Daoy (cell line): Measurements from ENCODE around the gene ZFPM1. TPM values are rescaled to one million over a fixed set of nuclear protein-coding genes. Genes with fewer than 3 reads are reported as not detected.

Experiments used
- DNase-seq: peaks from one replicate; pipeline ENCODE4 v3.0.0-alpha.2; 2015; ENCODE audit warnings: low read depth
- total RNA-seq: library from RNA; depleted of rRNA; stranded (reverse); fragments of >200 nt; shearing (Covaris generic); gene quantifications from 2 replicates; pipeline ENCODE4 v1.2.3, GENCODE V29; 2014

ZFPM1 gene
- total RNA-seq, 1 experiment from 2014 or later, result 0.40 TPM

GRCh38 chr16:88497561-88498462, 44.7 kb downstream of the ZFPM1 start:
- DNase-seq, result no peak

GRCh38 chr16:88498576-88499208, 45.6 kb downstream of the ZFPM1 start:
- no peak for DNase-seq

- no peak for DNase-seq
Measured at GRCh38 chr16:88499292-88499691, 46.2 kb downstream of the ZFPM1 start.

- DNase-seq, result no peak
Measured at GRCh38 chr16:88499836-88500251, 46.8 kb downstream of the ZFPM1 start.

- DNase-seq, result no peak
Measured at GRCh38 chr16:88500255-88500661, 47.2 kb downstream of the ZFPM1 start.

GRCh38 chr16:88502371-88502770, 49.3 kb downstream of the ZFPM1 start:
- no peak for DNase-seq

- DNase-seq, result no peak
Measured at GRCh38 chr16:88502776-88503280, 49.7 kb downstream of the ZFPM1 start.

- DNase-seq, result peak; percentile 46
Measured at GRCh38 chr16:88503374-88503770, 50.3 kb downstream of the ZFPM1 start.

GRCh38 chr16:88503771-88504488, 50.9 kb downstream of the ZFPM1 start:
- no peak for DNase-seq

GRCh38 chr16:88504489-88505404, 51.7 kb downstream of the ZFPM1 start:
- DNase-seq, result no peak

GRCh38 chr16:88505405-88506082, 52.5 kb downstream of the ZFPM1 start:
- peak; percentile 78 for DNase-seq

GRCh38 chr16:88506723-88507122, 53.6 kb downstream of the ZFPM1 start:
- DNase-seq, result no peak

- DNase-seq, result no peak
Measured at GRCh38 chr16:88507231-88507743, 54.2 kb downstream of the ZFPM1 start.

- no peak for DNase-seq
Measured at GRCh38 chr16:88508376-88508867, 55.3 kb downstream of the ZFPM1 start.

GRCh38 chr16:88508868-88509748, 56.0 kb downstream of the ZFPM1 start:
- DNase-seq, result no peak

- no peak for DNase-seq
Measured at GRCh38 chr16:88509749-88510069, 56.6 kb downstream of the ZFPM1 start.

- DNase-seq, result no peak
Measured at GRCh38 chr16:88510091-88510994, 57.3 kb downstream of the ZFPM1 start.

- DNase-seq, result no peak
Measured at GRCh38 chr16:88511060-88511459, 58.0 kb downstream of the ZFPM1 start.
